HL-60 (cell line): ENCODE data around the gene FMN1.

Source experiments
- DNase-seq, 2 experiments: peaks; one replicate each; pipeline ENCODE4 v3.0.0-alpha.2; 2010 to 2020; ENCODE audit warnings: low read depth in 1 of 2, low spot score in 1 of 2
- H3K27ac ChIP-seq: fragments of 250-450 bp; sonication (Bioruptor Pico); replicated peaks from 2 replicates; pipeline ENCODE4 v1.5.1; 2020; ENCODE audit warnings: mild to moderate bottlenecking, moderate library complexity
- H3K27me3 ChIP-seq: fragments of 250-450 bp; sonication (Bioruptor Pico); 2 replicates; pipeline ENCODE4 v1.5.1; 2021; ENCODE audit warnings: mild to moderate bottlenecking, moderate library complexity; ENCODE audit not compliant: insufficient read depth, poor library complexity, severe bottlenecking
- H3K4me3 ChIP-seq: replicated peaks from 2 replicates; pipeline ENCODE4 v1.5.1; 2011; ENCODE audit warnings: mild to moderate bottlenecking, control low read depth, low read length; ENCODE audit not compliant: insufficient read depth
- CTCF ChIP-seq: IDR thresholded peaks from one replicate; pipeline ENCODE4 v1.5.1; 2011; ENCODE audit warnings: low read length, control low read depth, inconsistent platforms; ENCODE audit not compliant: insufficient read depth
- GABPA ChIP-seq: IDR thresholded peaks from 2 replicates; pipeline ENCODE4 v1.6.1; 2012; ENCODE audit warnings: low read depth
- POLR2AphosphoS5 ChIP-seq: IDR thresholded peaks from 2 replicates; pipeline ENCODE4 v1.6.1; 2012; ENCODE audit warnings: low read depth
- REST ChIP-seq: IDR thresholded peaks from 2 replicates; pipeline ENCODE4 v1.6.1; 2012; ENCODE audit warnings: low read depth; ENCODE audit not compliant: insufficient replicate concordance
- SPI1 ChIP-seq: IDR thresholded peaks from 2 replicates; pipeline ENCODE4 v1.6.1; 2012; ENCODE audit warnings: low read depth, mild to moderate bottlenecking, borderline replicate concordance

The FMN1 gene

GRCh38 chr15:32903591-32904290 is 290.8 kb downstream of the FMN1 start:
- Histone ChIP-seq H3K4me3 (no peak overlapping the region), H3K27me3 (no peaks in the 10 kb centered on the region), H3K27ac (no peak overlapping the region)
- no peak for DNase-seq
- TF ChIP-seq REST (no peak), CTCF (no peak)

GRCh38 chr15:32901995-32902394 is 292.5 kb downstream of the FMN1 start:
- Histone ChIP-seq H3K27ac (no peak overlapping the region), H3K4me3 (no peak overlapping the region), H3K27me3 (no peaks in the 10 kb centered on the region)
- TF ChIP-seq REST (no peak), POLR2AphosphoS5 (no peak), GABPA (no peak), CTCF (no peak), SPI1 (no peak)
- no peak for DNase-seq

GRCh38 chr15:32901192-32901591 is 293.3 kb downstream of the FMN1 start:
- TF ChIP-seq GABPA = no peak
- no peak for TF ChIP-seq CTCF
- TF ChIP-seq REST = no peak
- TF ChIP-seq SPI1 = no peak
- no peak for TF ChIP-seq POLR2AphosphoS5
- Histone ChIP-seq H3K4me3 (no peak overlapping the region), H3K27me3 (no peaks in the 10 kb centered on the region), H3K27ac (no peak overlapping the region)
- DNase-seq = no peak
